Measurements from ENCODE around the gene TBL1X.
A peak's percentile ranks its signal among the peaks of the same experiment; 100 is the strongest.
"Not testable (repeated sequence)": the region's sequence is repeated elsewhere in the genome, so short reads cannot be mapped to it uniquely, and the experiment has no call there.

TBL1X gene

GRCh38 chrX:9440116-9440844, 24.6 kb upstream of the TBL1X start:
- H3K9me3 ChIP-seq (ENCODE audit: control insufficient read depth, insufficient read depth, low read length): no peaks in the 10 kb centered on the region
- H3K9ac ChIP-seq (ENCODE audit: low read depth, low read length): no peak overlapping the region
- H3K4me1 ChIP-seq (ENCODE audit: insufficient read depth, low read length): peaks cover 9% of the 10 kb centered on the region; the same call in 1 of the 2 replicates
- no peaks in the 10 kb centered on the region for H3K36me3 ChIP-seq (ENCODE audit: insufficient read depth, low read length)

GRCh38 chrX:9442056-9442455, 22.8 kb upstream of the TBL1X start:
- Histone ChIP-seq H3K4me1 (ENCODE audit: insufficient read depth, low read length) (peaks cover 9% of the 10 kb centered on the region; the same call in 1 of the 2 replicates), H3K36me3 (ENCODE audit: insufficient read depth, low read length) (no peaks in the 10 kb centered on the region), H3K9me3 (ENCODE audit: control insufficient read depth, insufficient read depth, low read length) (no peaks in the 10 kb centered on the region), H3K9ac (ENCODE audit: low read depth, low read length) (no peak overlapping the region)

GRCh38 chrX:9443327-9443726, 21.5 kb upstream of the TBL1X start:
- Histone ChIP-seq H3K9me3 (ENCODE audit: control insufficient read depth, insufficient read depth, low read length) (no peaks in the 10 kb centered on the region), H3K4me1 (ENCODE audit: insufficient read depth, low read length) (peaks cover 9% of the 10 kb centered on the region; the same call in 1 of the 2 replicates), H3K36me3 (ENCODE audit: insufficient read depth, low read length) (no peaks in the 10 kb centered on the region), H3K9ac (ENCODE audit: low read depth, low read length) (no peak overlapping the region)

- Histone ChIP-seq H3K9me3 (ENCODE audit: control insufficient read depth, insufficient read depth, low read length) (no peaks in the 10 kb centered on the region), H3K9ac (ENCODE audit: low read depth, low read length) (no peak overlapping the region), H3K4me1 (ENCODE audit: insufficient read depth, low read length) (peaks cover 9% of the 10 kb centered on the region; the same call in 1 of the 2 replicates), H3K36me3 (ENCODE audit: insufficient read depth, low read length) (no peaks in the 10 kb centered on the region)
Observed at GRCh38 chrX:9447906-9448305, 17.0 kb upstream of the TBL1X start.

- no peaks in the 10 kb centered on the region for H3K4me1 ChIP-seq (ENCODE audit: insufficient read depth, low read length)
- H3K9me3 ChIP-seq (ENCODE audit: control insufficient read depth, insufficient read depth, low read length): no peaks in the 10 kb centered on the region
- H3K36me3 ChIP-seq (ENCODE audit: insufficient read depth, low read length): no peaks in the 10 kb centered on the region
- H3K9ac ChIP-seq (ENCODE audit: low read depth, low read length): no peak overlapping the region
Observed at GRCh38 chrX:9456250-9457074, 8.4 kb upstream of the TBL1X start.

GRCh38 chrX:9458034-9458433, 6.8 kb upstream of the TBL1X start:
- not testable (repeated sequence) for H3K36me3 ChIP-seq (ENCODE audit: insufficient read depth, low read length); H3K9ac ChIP-seq (ENCODE audit: low read depth, low read length); H3K9me3 ChIP-seq (ENCODE audit: control insufficient read depth, insufficient read depth, low read length); H3K4me1 ChIP-seq (ENCODE audit: insufficient read depth, low read length)

- Histone ChIP-seq H3K36me3 (ENCODE audit: insufficient read depth, low read length) (no peaks in the 10 kb centered on the region), H3K9me3 (ENCODE audit: control insufficient read depth, insufficient read depth, low read length) (no peaks in the 10 kb centered on the region), H3K9ac (ENCODE audit: low read depth, low read length) (no peak overlapping the region), H3K4me1 (ENCODE audit: insufficient read depth, low read length) (peaks cover 8% of the 10 kb centered on the region)
Observed at GRCh38 chrX:9458516-9459078, 6.3 kb upstream of the TBL1X start.

GRCh38 chrX:9459186-9459748, 5.6 kb upstream of the TBL1X start:
- no peaks in the 10 kb centered on the region for H3K36me3 ChIP-seq (ENCODE audit: insufficient read depth, low read length)
- H3K9me3 ChIP-seq (ENCODE audit: control insufficient read depth, insufficient read depth, low read length): no peaks in the 10 kb centered on the region
- peaks cover 8% of the 10 kb centered on the region for H3K4me1 ChIP-seq (ENCODE audit: insufficient read depth, low read length)
- H3K9ac ChIP-seq (ENCODE audit: low read depth, low read length): no peak overlapping the region

GRCh38 chrX:9461087-9461486, 3.8 kb upstream of the TBL1X start:
- Histone ChIP-seq H3K4me1 (ENCODE audit: insufficient read depth, low read length) (peaks cover 8% of the 10 kb centered on the region), H3K9me3 (ENCODE audit: control insufficient read depth, insufficient read depth, low read length) (no peaks in the 10 kb centered on the region), H3K9ac (ENCODE audit: low read depth, low read length) (no peak overlapping the region)

GRCh38 chrX:9462456-9462855, 2.4 kb upstream of the TBL1X start:
- Histone ChIP-seq H3K4me1 (ENCODE audit: insufficient read depth, low read length) (peaks cover 11% of the 10 kb centered on the region), H3K36me3 (ENCODE audit: insufficient read depth, low read length) (no peaks in the 10 kb centered on the region), H3K9ac (ENCODE audit: low read depth, low read length) (no peak overlapping the region), H3K9me3 (ENCODE audit: control insufficient read depth, insufficient read depth, low read length) (no peaks in the 10 kb centered on the region)

More at GRCh38 chrX:9461087-9461486, 3.8 kb upstream of the TBL1X start:
- no peaks in the 10 kb centered on the region for H3K36me3 ChIP-seq (ENCODE audit: insufficient read depth, low read length)

- Histone ChIP-seq H3K36me3 (ENCODE audit: insufficient read depth, low read length) (no peaks in the 10 kb centered on the region), H3K9me3 (ENCODE audit: control insufficient read depth, insufficient read depth, low read length) (no peaks in the 10 kb centered on the region), H3K4me1 (ENCODE audit: insufficient read depth, low read length) (peaks cover 14% of the 10 kb centered on the region), H3K9ac (ENCODE audit: low read depth, low read length) (peak overlapping the region; percentile 62)
Observed at GRCh38 chrX:9465380-9466123, 694 bp downstream of the TBL1X start.

GRCh38 chrX:9466124-9466495, 1.3 kb downstream of the TBL1X start:
- H3K4me1 ChIP-seq (ENCODE audit: insufficient read depth, low read length): peaks cover 14% of the 10 kb centered on the region
- H3K36me3 ChIP-seq (ENCODE audit: insufficient read depth, low read length): no peaks in the 10 kb centered on the region
- peak overlapping the region; percentile 62 for H3K9ac ChIP-seq (ENCODE audit: low read depth, low read length)
- no peaks in the 10 kb centered on the region for H3K9me3 ChIP-seq (ENCODE audit: control insufficient read depth, insufficient read depth, low read length)

GRCh38 chrX:9466736-9467135, 1.9 kb downstream of the TBL1X start:
- H3K9me3 ChIP-seq (ENCODE audit: control insufficient read depth, insufficient read depth, low read length): no peaks in the 10 kb centered on the region
- no peaks in the 10 kb centered on the region for H3K36me3 ChIP-seq (ENCODE audit: insufficient read depth, low read length)
- H3K9ac ChIP-seq (ENCODE audit: low read depth, low read length): peak overlapping the region; percentile 62; the same call in 1 of the 2 replicates
- H3K4me1 ChIP-seq (ENCODE audit: insufficient read depth, low read length): peaks cover 14% of the 10 kb centered on the region

- H3K9me3 ChIP-seq (ENCODE audit: control insufficient read depth, insufficient read depth, low read length): no peaks in the 10 kb centered on the region
- H3K4me1 ChIP-seq (ENCODE audit: insufficient read depth, low read length): peaks cover 13% of the 10 kb centered on the region
- no peaks in the 10 kb centered on the region for H3K36me3 ChIP-seq (ENCODE audit: insufficient read depth, low read length)
- peak overlapping the region; percentile 62; the same call in 1 of the 2 replicates for H3K9ac ChIP-seq (ENCODE audit: low read depth, low read length)
Observed at GRCh38 chrX:9467146-9467545, 2.3 kb downstream of the TBL1X start.
